SK-N-SH (cell line): ENCODE data around the gene DNAH5. TPM values are rescaled to one million over a fixed set of nuclear protein-coding genes. Genes with fewer than 3 reads are reported as not detected.

Experiments
- CTCF ChIA-PET: fragments of 300-600, 350-600 bp; formaldehyde crosslinking; extraction: SDS; loops from one replicate; lab custom pipeline; 2021; lab: Yijun Ruan, JAX
- POLR2A ChIA-PET: fragments of 350-600 bp; sonication (Branson Sonifier 250); formaldehyde crosslinking; extraction: SDS; loops from one replicate; lab custom pipeline; 2020; ENCODE audit warnings: antibody characterized with exemption, inconsistent platforms; lab: Yijun Ruan, JAX
- DNase-seq: peaks from one replicate; pipeline ENCODE4 v3.0.0; 2012
- H2AFZ ChIP-seq: fragments of 200-600 bp; sonication (generic); 2 replicates; pipeline ENCODE4 v1.8.1; 2016; ENCODE audit warnings: antibody characterized with exemption, mild to moderate bottlenecking, low read depth
- H3F3A ChIP-seq: fragments of 200-600 bp; sonication (generic); replicated peaks from 2 replicates; pipeline ENCODE3; 2016; ENCODE audit warnings: antibody characterized with exemption, mild to moderate bottlenecking; ENCODE audit not compliant: insufficient read depth
- H3K27ac ChIP-seq, 2 experiments: fragments of 200-500 bp in 1 of 2; fragments of 200-600 bp in 1 of 2; sonication (Bioruptor generic) in 1 of 2; sonication (generic), shearing (Covaris generic) in 1 of 2; 2 replicates each; pipeline versions ENCODE4 v1.5.1 to v1.6.1; 2014 to 2016; ENCODE audit warnings: low read depth in 2 of 2, inconsistent platforms in 1 of 2, low read length in 1 of 2, mild to moderate bottlenecking in 1 of 2, mixed read lengths in 1 of 2
- H3K27me3 ChIP-seq: fragments of 200-600 bp; sonication (generic), shearing (Covaris generic); 2 replicates; pipeline ENCODE4 v1.6.1; 2016; ENCODE audit warnings: mixed run types; ENCODE audit not compliant: insufficient read depth
- H3K36me3 ChIP-seq, 2 experiments: fragments of 200-500 bp in 1 of 2; fragments of 200-600 bp in 1 of 2; sonication (Bioruptor generic) in 1 of 2; sonication (generic) in 1 of 2; replicated peaks in 1 of 2; 2 replicates each; pipeline versions ENCODE3 to v1.5.1; 2014 to 2016; ENCODE audit warnings: low read length in 1 of 2, mild to moderate bottlenecking in 1 of 2; ENCODE audit not compliant: insufficient read depth in 2 of 2, control insufficient read depth in 1 of 2
- H3K4me1 ChIP-seq, 2 experiments: fragments of 200-500 bp in 1 of 2; fragments of 200-600 bp in 1 of 2; sonication (Bioruptor generic) in 1 of 2; sonication (generic), shearing (Covaris generic) in 1 of 2; 2 replicates each; pipeline versions ENCODE4 v1.5.1 to v1.6.1; 2014 to 2016; ENCODE audit warnings: low read depth in 1 of 2, low read length in 1 of 2, mixed run types in 1 of 2; ENCODE audit not compliant: insufficient read depth in 2 of 2, control insufficient read depth in 1 of 2
- H3K4me2 ChIP-seq: fragments of 200-600 bp; sonication (generic), shearing (Covaris generic); 2 replicates; pipeline ENCODE4 v1.6.1; 2017; ENCODE audit warnings: mixed run types
- H3K4me3 ChIP-seq, 2 experiments: fragments of 200-500 bp in 1 of 2; fragments of 200-600 bp in 1 of 2; sonication (Bioruptor generic) in 1 of 2; sonication (generic), shearing (Covaris generic) in 1 of 2; 2 replicates each; pipeline versions ENCODE4 v1.5.1 to v1.8.1; 2014 to 2016; ENCODE audit warnings: low read depth in 2 of 2, inconsistent platforms in 1 of 2, low read length in 1 of 2, mild to moderate bottlenecking in 1 of 2, mixed read lengths in 1 of 2, moderate library complexity in 1 of 2
- H3K79me2 ChIP-seq: fragments of 200-600 bp; sonication (generic); 2 replicates; pipeline ENCODE4 v1.8.1; 2017; ENCODE audit warnings: mild to moderate bottlenecking; ENCODE audit not compliant: insufficient read depth
- H3K9ac ChIP-seq: fragments of 200-600 bp; sonication (generic); 2 replicates; pipeline ENCODE4 v1.6.1; 2017; ENCODE audit warnings: mixed run types
- H3K9me2 ChIP-seq: fragments of 200-600 bp; sonication (generic); 2 replicates; pipeline ENCODE4 v1.6.1; 2017; ENCODE audit warnings: mixed run types
- H3K9me3 ChIP-seq: fragments of 200-600 bp; sonication (generic); 2 replicates; pipeline ENCODE4 v1.6.1; 2017; ENCODE audit warnings: mixed run types, mild to moderate bottlenecking, moderate library complexity
- H4K20me1 ChIP-seq: fragments of 200-600 bp; sonication (generic); 2 replicates; pipeline ENCODE4 v1.6.1; 2017; ENCODE audit warnings: mild to moderate bottlenecking, mixed run types; ENCODE audit not compliant: insufficient read depth
- CHD2 ChIP-seq: fragments of 150-350 bp; IDR thresholded peaks from 2 replicates; pipeline ENCODE4 v1.6.1; 2018; ENCODE audit warnings: low read length; ENCODE audit not compliant: partially characterized antibody
- EP300 ChIP-seq, 2 experiments: IDR thresholded peaks; 2 replicates each; pipeline versions ENCODE4 v1.4.0 to v1.6.1; 2012; ENCODE audit warnings: borderline replicate concordance in 1 of 2, low read depth in 1 of 2, low read length in 1 of 2
- FOSL2 ChIP-seq: IDR thresholded peaks from 2 replicates; pipeline ENCODE4 v1.4.0; 2012; ENCODE audit warnings: low read depth, mild to moderate bottlenecking, moderate library complexity, borderline replicate concordance
- FOXJ3 ChIP-seq: sonication (generic); formaldehyde crosslinking; IDR thresholded peaks from 2 replicates; pipeline ENCODE4 v1.5.1; 2020; ENCODE audit warnings: mild to moderate bottlenecking, missing genetic modification reagents
- GATA2 ChIP-seq: sonication (generic); formaldehyde crosslinking; IDR thresholded peaks from 2 replicates; pipeline ENCODE4 v1.5.0; 2020; ENCODE audit warnings: mild to moderate bottlenecking, missing genetic modification reagents
- MXI1 ChIP-seq: IDR thresholded peaks from 2 replicates; pipeline ENCODE4 v1.6.1; 2012; ENCODE audit warnings: mild to moderate bottlenecking, low read depth, low read length, improper control_type of control experiment
- NFIC ChIP-seq: IDR thresholded peaks from 2 replicates; pipeline ENCODE4 v1.4.0; 2012; ENCODE audit warnings: borderline replicate concordance
- POLR2AphosphoS5 ChIP-seq: IDR thresholded peaks from 2 replicates; pipeline ENCODE4 v1.6.1; 2012; ENCODE audit warnings: low read depth, low read length
- RCOR1 ChIP-seq: fragments of 150-350 bp; IDR thresholded peaks from 2 replicates; pipeline ENCODE4 v1.6.1; 2017; ENCODE audit warnings: antibody characterized with exemption, low read length
- SMC3 ChIP-seq: IDR thresholded peaks from 2 replicates; pipeline ENCODE4 v1.6.1; 2012; ENCODE audit warnings: low read depth, low read length, improper control_type of control experiment
- WGBS: methylation state at CpG from one replicate; pipeline ENCODE4 v1.1.6; 2017; ENCODE audit warnings: low lambda C conversion rate; 5-methylcytosine and 5-hydroxymethylcytosine counted together
- polyA plus RNA-seq, 3 experiments: library from polyadenylated mRNA; depleted of rRNA; stranded (reverse); fragments of >200 nt; gene quantifications; 2 replicates each; pipeline ENCODE4 v1.2.3, GENCODE V29; 2012
- TF ChIP-seq, protein P1 (sequence below): fragments of 150-350 bp; IDR thresholded peaks from 2 replicates; pipeline ENCODE4 v1.6.1; 2017; ENCODE audit warnings: antibody characterized with exemption, low read length, low read depth, borderline replicate concordance
- TF ChIP-seq, protein P2 (sequence below): IDR thresholded peaks from 2 replicates; pipeline ENCODE4 v1.4.0; 2012; ENCODE audit warnings: low read depth
- TF ChIP-seq, protein P3 (sequence below): fragments of 200-600 bp; sonication (generic); IDR thresholded peaks from 2 replicates; pipeline ENCODE4 v1.6.1; 2017; ENCODE audit warnings: antibody characterized with exemption, mild to moderate bottlenecking, moderate library complexity

DNAH5 gene
- 0.74 and 1.0 TPM in 2 replicates for polyA plus RNA-seq (2012; rRNA removed)
- polyA plus RNA-seq (2012; cell fraction: cytosol; rRNA removed), result 1.1 and 1.2 TPM in 2 replicates
- polyA plus RNA-seq (2012; cell fraction: nucleus; rRNA removed), result 0.69 and 1.0 TPM in 2 replicates

- Histone ChIP-seq H3K27me3 (peaks cover 10% of the 10 kb centered on the region; the same call in 1 of the 2 replicates), H3K9me2 (no peaks in the 10 kb centered on the region), H3K4me1 (no peaks in the 10 kb centered on the region), H3K9ac (no peak within 1 kb of the TSS), H4K20me1 (no peaks in the 10 kb centered on the region), H2AFZ (no peak within 1 kb of the TSS), H3K4me3 (no peak within 1 kb of the TSS), H3F3A (no peaks in the 10 kb centered on the region), H3K4me2 (no peak within 1 kb of the TSS), H3K27ac (no peak within 1 kb of the TSS), H3K36me3 (no peaks in the 10 kb centered on the region), H3K79me2 (no peaks in the 10 kb centered on the region), H3K9me3 (no peaks in the 10 kb centered on the region)
- ChIA-PET CTCF (no interaction called here), POLR2A (no interaction called here)
- no peak for TF ChIP-seq CHD2
- TF ChIP-seq RCOR1, result no peak
- TF ChIP-seq, protein P1, sequence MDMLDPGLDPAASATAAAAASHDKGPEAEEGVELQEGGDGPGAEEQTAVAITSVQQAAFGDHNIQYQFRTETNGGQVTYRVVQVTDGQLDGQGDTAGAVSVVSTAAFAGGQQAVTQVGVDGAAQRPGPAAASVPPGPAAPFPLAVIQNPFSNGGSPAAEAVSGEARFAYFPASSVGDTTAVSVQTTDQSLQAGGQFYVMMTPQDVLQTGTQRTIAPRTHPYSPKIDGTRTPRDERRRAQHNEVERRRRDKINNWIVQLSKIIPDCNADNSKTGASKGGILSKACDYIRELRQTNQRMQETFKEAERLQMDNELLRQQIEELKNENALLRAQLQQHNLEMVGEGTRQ, result no peak
- TF ChIP-seq, protein P2, sequence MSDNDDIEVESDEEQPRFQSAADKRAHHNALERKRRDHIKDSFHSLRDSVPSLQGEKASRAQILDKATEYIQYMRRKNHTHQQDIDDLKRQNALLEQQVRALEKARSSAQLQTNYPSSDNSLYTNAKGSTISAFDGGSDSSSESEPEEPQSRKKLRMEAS, result no peak
- no peak for TF ChIP-seq MXI1
- TF ChIP-seq FOSL2, result no peak
- no peak for TF ChIP-seq GATA2 (CRISPR knock-in tag)
- TF ChIP-seq FOXJ3, result no peak
- no peak for TF ChIP-seq EP300 (IDR thresholded peaks at IDR 0.05; ENCODE audit: borderline replicate concordance in 1 of 2, low read depth in 1 of 2, low read length in 1 of 2)
- WGBS, result 14% methylated on average over 4 of the region's 4 CpGs
- no peak for DNase-seq
Observed at GRCh38 chr5:13944560-13945199, at the start of gene DNAH5. Gene DNAH5 (minus strand): TSS chr5:13944688. CDS start chr5:13944438, 250 bp downstream.

GRCh38 chr5:13993926-13994325, 49.4 kb upstream of the DNAH5 start:
- WGBS, result 85% methylated on average over 11 of the region's 11 CpGs
- POLR2A ChIA-PET, result no interaction called here
- H3K27ac ChIP-seq, result no peak overlapping the region
- peaks cover 2% of the 10 kb centered on the region; the same call in 1 of the 2 replicates for H3K79me2 ChIP-seq
- H4K20me1 ChIP-seq, result no peaks in the 10 kb centered on the region
- H3K9me3 ChIP-seq, result no peaks in the 10 kb centered on the region; the same call in 1 of the 2 replicates
- H3K4me3 ChIP-seq, result no peak overlapping the region
- H3K4me1 ChIP-seq, result no peaks in the 10 kb centered on the region
- H3K9me2 ChIP-seq, result no peaks in the 10 kb centered on the region
- no peak for DNase-seq
- no peak for TF ChIP-seq POLR2AphosphoS5
- TF ChIP-seq EP300 (IDR thresholded peaks at IDR 0.05; ENCODE audit: borderline replicate concordance in 1 of 2, low read depth in 1 of 2, low read length in 1 of 2), result no peak
- TF ChIP-seq, protein P3, sequence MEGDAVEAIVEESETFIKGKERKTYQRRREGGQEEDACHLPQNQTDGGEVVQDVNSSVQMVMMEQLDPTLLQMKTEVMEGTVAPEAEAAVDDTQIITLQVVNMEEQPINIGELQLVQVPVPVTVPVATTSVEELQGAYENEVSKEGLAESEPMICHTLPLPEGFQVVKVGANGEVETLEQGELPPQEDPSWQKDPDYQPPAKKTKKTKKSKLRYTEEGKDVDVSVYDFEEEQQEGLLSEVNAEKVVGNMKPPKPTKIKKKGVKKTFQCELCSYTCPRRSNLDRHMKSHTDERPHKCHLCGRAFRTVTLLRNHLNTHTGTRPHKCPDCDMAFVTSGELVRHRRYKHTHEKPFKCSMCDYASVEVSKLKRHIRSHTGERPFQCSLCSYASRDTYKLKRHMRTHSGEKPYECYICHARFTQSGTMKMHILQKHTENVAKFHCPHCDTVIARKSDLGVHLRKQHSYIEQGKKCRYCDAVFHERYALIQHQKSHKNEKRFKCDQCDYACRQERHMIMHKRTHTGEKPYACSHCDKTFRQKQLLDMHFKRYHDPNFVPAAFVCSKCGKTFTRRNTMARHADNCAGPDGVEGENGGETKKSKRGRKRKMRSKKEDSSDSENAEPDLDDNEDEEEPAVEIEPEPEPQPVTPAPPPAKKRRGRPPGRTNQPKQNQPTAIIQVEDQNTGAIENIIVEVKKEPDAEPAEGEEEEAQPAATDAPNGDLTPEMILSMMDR, result no peak
- no peak for TF ChIP-seq SMC3
- no peak for TF ChIP-seq CHD2
- no peak for TF ChIP-seq NFIC
- TF ChIP-seq, all 33 proteins: peak for 0
- Histone ChIP-seq H3K27me3 (no peaks in the 10 kb centered on the region), H3K4me2 (no peak overlapping the region), H2AFZ (no peak overlapping the region), H3K36me3 (no peaks in the 10 kb centered on the region), H3K9ac (no peak overlapping the region), H3F3A (peaks cover 3% of the 10 kb centered on the region)
- CTCF ChIA-PET, result interaction anchor here (1.2 to 2.7 kb wide), 3 partner anchors 13 to 276 kb away, joined by 3 to 11 read pairs (median 6); no protein-coding TSS in a partner anchor
